Urothelium cell line (cell line): ENCODE measurements around the gene SCAMP3.
"Not testable (repeated sequence)": the region's sequence is repeated elsewhere in the genome, so short reads cannot be mapped to it uniquely, and the experiment has no call there.

Experiments
- DNase-seq: peaks from one replicate; pipeline ENCODE4 v3.0.0; 2011; ENCODE audit warnings: low spot score, mixed read lengths
- FAIRE-seq: peaks from 2 replicates; lab custom pipeline; 2011; peaks lifted over from hg19 to GRCh38; lab: Jason Lieb, UNC

The SCAMP3 gene

GRCh38 chr1:155261852-155262673, at the start of gene SCAMP3:
Gene SCAMP3 (minus strand): TSS chr1:155262360. CDS start chr1:155262151, 209 bp downstream.
- FAIRE-seq (no peak), DNase-seq (peak; percentile 96)

- no peak for FAIRE-seq
- peak; percentile 23 for DNase-seq
Measured at GRCh38 chr1:155309423-155310021, 47.4 kb upstream of the SCAMP3 start.

GRCh38 chr1:155308493-155309422, 46.6 kb upstream of the SCAMP3 start, which contains the start of gene FDPS:
Gene FDPS (plus strand): TSS chr1:155308866. CDS start chr1:155309790, 924 bp downstream.
- DNase-seq, result peak; percentile 97
- peak; percentile 68 for FAIRE-seq

GRCh38 chr1:155307247-155307740, 45.1 kb upstream of the SCAMP3 start:
- DNase-seq, result no peak
- FAIRE-seq, result no peak

GRCh38 chr1:155305881-155306391, 43.8 kb upstream of the SCAMP3 start:
- FAIRE-seq (no peak), DNase-seq (peak; percentile 33)

- no peak for FAIRE-seq
- no peak for DNase-seq
Measured at GRCh38 chr1:155304558-155305063, 42.5 kb upstream of the SCAMP3 start.

GRCh38 chr1:155301342-155301841, 39.2 kb upstream of the SCAMP3 start, which contains the start of gene PKLR:
Gene PKLR (minus strand): TSS chr1:155301438. CDS start chr1:155301395, 43 bp downstream.
- FAIRE-seq (no peak), DNase-seq (no peak)

GRCh38 chr1:155300553-155301329, 38.6 kb upstream of the SCAMP3 start:
- no peak for DNase-seq
- FAIRE-seq, result no peak

GRCh38 chr1:155300024-155300423, 37.9 kb upstream of the SCAMP3 start:
- FAIRE-seq, result no peak
- DNase-seq, result no peak

GRCh38 chr1:155297384-155297783, 35.2 kb upstream of the SCAMP3 start:
- FAIRE-seq (no peak), DNase-seq (no peak)

- FAIRE-seq, result no peak
- no peak for DNase-seq
Measured at GRCh38 chr1:155296661-155297060, 34.5 kb upstream of the SCAMP3 start.

- DNase-seq (no peak), FAIRE-seq (no peak)
Measured at GRCh38 chr1:155295942-155296267, 33.7 kb upstream of the SCAMP3 start.

GRCh38 chr1:155295183-155295941, 33.2 kb upstream of the SCAMP3 start:
- FAIRE-seq (no peak), DNase-seq (no peak)

- FAIRE-seq, result no peak
- no peak for DNase-seq
Measured at GRCh38 chr1:155294520-155295182, 32.5 kb upstream of the SCAMP3 start.

- DNase-seq, result no peak
- FAIRE-seq, result no peak
Measured at GRCh38 chr1:155293086-155293749, 31.1 kb upstream of the SCAMP3 start.

- FAIRE-seq, result not testable (repeated sequence)
Measured at GRCh38 chr1:155291006-155291405, 28.8 kb upstream of the SCAMP3 start.

GRCh38 chr1:155287987-155288543, 25.9 kb upstream of the SCAMP3 start:
- FAIRE-seq, result no peak
- no peak for DNase-seq

More at GRCh38 chr1:155291006-155291405, 28.8 kb upstream of the SCAMP3 start:
- not testable (repeated sequence) for DNase-seq
